ENCODE results near the gene FAM53B.

The FAM53B gene

DNA sequence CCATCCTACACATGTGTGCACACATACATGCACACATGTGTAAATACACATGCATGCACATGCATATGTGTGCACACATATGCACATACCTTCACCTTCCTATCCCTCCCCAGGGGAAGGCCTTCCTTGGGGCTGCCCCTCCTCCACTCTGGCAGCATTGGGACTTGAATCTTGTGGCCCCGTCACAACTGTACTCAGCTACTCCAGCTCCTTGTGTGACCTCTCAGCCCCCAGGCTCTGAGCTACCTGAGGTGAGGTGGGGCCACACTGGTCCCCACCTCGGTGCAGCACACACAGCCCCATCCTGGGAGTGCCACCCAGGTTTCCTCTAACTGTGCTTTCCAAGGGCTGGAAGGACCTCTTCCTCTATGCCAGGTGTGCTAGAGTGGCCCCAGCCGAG lies 166.5 kb downstream of the FAM53B start:
- ATAC-seq, result no peak
- no peak for TF ChIP-seq ISL1 (CRISPR knock-in tag; IDR thresholded peaks at IDR 0.05)
- TF ChIP-seq CSDC2 (CRISPR knock-in tag; IDR thresholded peaks at IDR 0.05), result no peak
- TF ChIP-seq TCF4 (CRISPR knock-in tag; IDR thresholded peaks at IDR 0.05; ENCODE audit: borderline replicate concordance), result no peak
- TF ChIP-seq PATZ1 (CRISPR knock-in tag; IDR thresholded peaks at IDR 0.05; ENCODE audit: borderline replicate concordance), result no peak
- TF ChIP-seq ESRRG (CRISPR knock-in tag; IDR thresholded peaks at IDR 0.05), result no peak
- TF ChIP-seq BACH2 (CRISPR knock-in tag; IDR thresholded peaks at IDR 0.05; ENCODE audit: borderline replicate concordance), result no peak
- TF ChIP-seq POU6F1 (CRISPR knock-in tag; IDR thresholded peaks at IDR 0.05; ENCODE audit: borderline replicate concordance, low read depth), result no peak
- TF ChIP-seq OSR1 (CRISPR knock-in tag; IDR thresholded peaks at IDR 0.05), result no peak
- TF ChIP-seq, protein P1, sequence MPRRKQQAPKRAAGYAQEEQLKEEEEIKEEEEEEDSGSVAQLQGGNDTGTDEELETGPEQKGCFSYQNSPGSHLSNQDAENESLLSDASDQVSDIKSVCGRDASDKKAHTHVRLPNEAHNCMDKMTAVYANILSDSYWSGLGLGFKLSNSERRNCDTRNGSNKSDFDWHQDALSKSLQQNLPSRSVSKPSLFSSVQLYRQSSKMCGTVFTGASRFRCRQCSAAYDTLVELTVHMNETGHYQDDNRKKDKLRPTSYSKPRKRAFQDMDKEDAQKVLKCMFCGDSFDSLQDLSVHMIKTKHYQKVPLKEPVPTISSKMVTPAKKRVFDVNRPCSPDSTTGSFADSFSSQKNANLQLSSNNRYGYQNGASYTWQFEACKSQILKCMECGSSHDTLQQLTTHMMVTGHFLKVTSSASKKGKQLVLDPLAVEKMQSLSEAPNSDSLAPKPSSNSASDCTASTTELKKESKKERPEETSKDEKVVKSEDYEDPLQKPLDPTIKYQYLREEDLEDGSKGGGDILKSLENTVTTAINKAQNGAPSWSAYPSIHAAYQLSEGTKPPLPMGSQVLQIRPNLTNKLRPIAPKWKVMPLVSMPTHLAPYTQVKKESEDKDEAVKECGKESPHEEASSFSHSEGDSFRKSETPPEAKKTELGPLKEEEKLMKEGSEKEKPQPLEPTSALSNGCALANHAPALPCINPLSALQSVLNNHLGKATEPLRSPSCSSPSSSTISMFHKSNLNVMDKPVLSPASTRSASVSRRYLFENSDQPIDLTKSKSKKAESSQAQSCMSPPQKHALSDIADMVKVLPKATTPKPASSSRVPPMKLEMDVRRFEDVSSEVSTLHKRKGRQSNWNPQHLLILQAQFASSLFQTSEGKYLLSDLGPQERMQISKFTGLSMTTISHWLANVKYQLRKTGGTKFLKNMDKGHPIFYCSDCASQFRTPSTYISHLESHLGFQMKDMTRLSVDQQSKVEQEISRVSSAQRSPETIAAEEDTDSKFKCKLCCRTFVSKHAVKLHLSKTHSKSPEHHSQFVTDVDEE (CRISPR knock-in tag; IDR thresholded peaks at IDR 0.05), result no peak
- TF ChIP-seq GLIS3 (CRISPR knock-in tag; IDR thresholded peaks at IDR 0.05), result no peak
- no peak for TF ChIP-seq CSRNP3 (CRISPR knock-in tag; IDR thresholded peaks at IDR 0.05)
- TF ChIP-seq SNAI2 (CRISPR knock-in tag; IDR thresholded peaks at IDR 0.05), result no peak
- TF ChIP-seq ZFP3 (CRISPR knock-in tag; IDR thresholded peaks at IDR 0.05), result no peak
- no peak for TF ChIP-seq ZFP30 (CRISPR knock-in tag; IDR thresholded peaks at IDR 0.05)
- no peak for TF ChIP-seq ZNF565 (CRISPR knock-in tag; conservative IDR thresholded peaks at IDR 0.05; ENCODE audit: low read depth)
- TF ChIP-seq ZC3H10 (CRISPR knock-in tag; IDR thresholded peaks at IDR 0.05), result no peak
- TF ChIP-seq ZNF70 (CRISPR knock-in tag; IDR thresholded peaks at IDR 0.05), result no peak
- TF ChIP-seq TOX (CRISPR knock-in tag; IDR thresholded peaks at IDR 0.05; ENCODE audit: borderline replicate concordance), result no peak

DNA sequence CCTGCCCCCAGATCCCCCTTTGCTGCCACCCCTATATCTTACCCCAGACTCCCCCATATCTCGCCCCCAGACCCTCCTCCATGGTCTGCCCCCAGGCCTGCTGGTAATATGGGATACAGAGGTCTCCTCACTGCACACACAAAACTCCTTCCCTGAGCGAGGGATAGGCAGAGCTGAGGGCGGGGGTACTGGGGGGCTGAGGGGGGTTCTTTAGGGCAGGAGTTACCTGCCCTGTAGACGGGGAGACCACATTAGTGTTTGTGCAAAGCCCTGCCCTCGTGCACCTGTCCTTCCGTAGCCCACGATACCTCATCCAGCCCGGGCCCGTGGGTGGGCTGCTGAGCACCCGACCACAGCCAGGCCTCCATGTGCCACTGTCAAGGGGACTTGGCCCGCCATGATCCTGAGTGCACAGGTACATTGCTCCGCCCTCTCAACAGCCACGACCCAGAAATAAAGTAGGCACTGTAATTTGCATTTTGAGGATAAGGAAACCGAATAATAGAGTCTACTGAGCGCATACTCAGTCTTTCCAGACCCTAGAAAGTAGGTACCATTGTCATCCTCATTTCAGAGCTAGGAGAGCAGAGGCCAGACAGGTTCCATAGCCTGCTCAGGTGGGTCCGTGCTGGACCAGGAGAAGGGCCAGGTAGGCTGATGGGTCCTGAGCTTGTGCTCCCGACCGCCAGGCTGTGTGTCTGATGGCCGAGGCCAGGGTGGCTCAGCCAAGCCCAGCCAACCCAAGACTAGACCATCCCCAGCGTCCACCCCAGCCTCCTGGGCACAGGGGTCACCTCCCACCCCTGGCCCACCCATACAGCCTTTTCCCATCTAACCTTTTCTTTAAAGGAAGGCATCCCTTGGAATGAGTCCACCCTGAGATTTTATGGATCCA lies 167.4 kb downstream of the FAM53B start:
- no peak for ATAC-seq
- TF ChIP-seq ARNTL (CRISPR knock-in tag; IDR thresholded peaks at IDR 0.05; ENCODE audit: borderline replicate concordance, low read depth) (no peak), ZNF70 (CRISPR knock-in tag; IDR thresholded peaks at IDR 0.05) (no peak), CSRNP3 (CRISPR knock-in tag; IDR thresholded peaks at IDR 0.05) (no peak), POU6F1 (CRISPR knock-in tag; IDR thresholded peaks at IDR 0.05; ENCODE audit: borderline replicate concordance, low read depth) (no peak), RARB (CRISPR knock-in tag; IDR thresholded peaks at IDR 0.05) (no peak), ZFP3 (CRISPR knock-in tag; IDR thresholded peaks at IDR 0.05) (no peak), ZC3H10 (CRISPR knock-in tag; IDR thresholded peaks at IDR 0.05) (no peak), TOX (CRISPR knock-in tag; IDR thresholded peaks at IDR 0.05; ENCODE audit: borderline replicate concordance) (no peak), CREB5 (CRISPR knock-in tag; IDR thresholded peaks at IDR 0.05; ENCODE audit: low read depth) (no peak), ZNF8 (CRISPR knock-in tag; IDR thresholded peaks at IDR 0.05) (no peak), PPARA (CRISPR knock-in tag; IDR thresholded peaks at IDR 0.05; ENCODE audit: borderline replicate concordance) (no peak), TCF4 (CRISPR knock-in tag; IDR thresholded peaks at IDR 0.05; ENCODE audit: borderline replicate concordance) (no peak), ESRRG (CRISPR knock-in tag; IDR thresholded peaks at IDR 0.05) (no peak)
- TF ChIP-seq, protein P1 (CRISPR knock-in tag; IDR thresholded peaks at IDR 0.05), result no peak

All from SK-N-SH treated with all-trans-retinoic acid at 6 μM for 48 hours (cell line).